GM21367 (cell line): ENCODE data around the gene PLA2G7.
"Not testable (repeated sequence)": the region's sequence is repeated elsewhere in the genome, so short reads cannot be mapped to it uniquely, and the experiment has no call there.

Experiments used
- ATAC-seq: cut with Tn5 transposase; IDR thresholded peaks from one replicate; pipeline ENCODE4 v1.9.1; 2021; ENCODE audit not compliant: unreplicated experiment

Gene PLA2G7

GRCh38 chr6:46749731-46750130 is 14.6 kb upstream of the PLA2G7 start:
- ATAC-seq = no peak

GRCh38 chr6:46748940-46749503 is 13.8 kb upstream of the PLA2G7 start:
- ATAC-seq = no peak

- ATAC-seq = no peak
These were observed 11.5 kb upstream of the PLA2G7 start, which contains the start of gene ANKRD66 for GRCh38 chr6:46746696-46747095. TSS of gene ANKRD66 (plus strand) at chr6:46746933. CDS start at chr6:46751949, 5,016 bp downstream.

- no peak for ATAC-seq
These were observed 10.8 kb upstream of the PLA2G7 start for GRCh38 chr6:46745973-46746372.

- not testable (repeated sequence) for ATAC-seq
These were observed 9.1 kb upstream of the PLA2G7 start for GRCh38 chr6:46744159-46744725.

DNA sequence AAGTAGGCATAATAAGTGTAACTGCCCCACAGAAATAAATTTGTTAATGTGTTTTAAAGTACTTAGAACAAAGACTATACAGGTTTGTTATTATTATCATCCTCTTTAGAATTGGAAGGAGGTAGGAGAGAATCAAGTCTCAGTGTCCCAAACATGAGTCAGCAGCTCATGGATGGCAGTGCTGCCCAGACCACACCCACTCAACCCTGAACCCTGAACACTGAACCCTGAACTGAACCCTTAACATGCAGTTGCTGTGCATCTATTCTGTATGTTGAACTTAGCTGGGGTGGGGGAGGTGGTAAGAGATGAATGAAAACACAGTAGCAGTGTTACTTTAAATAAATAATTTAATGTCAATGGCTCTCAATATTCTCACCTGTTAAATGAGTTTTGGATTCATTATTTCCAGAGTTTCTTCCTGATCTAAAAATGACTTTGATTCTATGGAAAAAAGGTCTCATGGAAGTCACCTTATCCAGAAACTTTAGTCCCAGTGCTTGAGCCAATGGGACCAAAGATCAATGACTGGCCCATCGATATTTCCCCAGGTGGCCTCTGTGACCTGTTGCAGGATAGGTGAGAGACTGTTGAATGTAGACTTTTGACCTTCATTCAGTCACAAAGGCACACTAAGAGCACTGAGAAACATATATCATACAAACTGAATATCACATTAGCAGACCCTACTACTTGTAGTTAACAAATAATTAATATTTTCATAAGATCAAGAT is 8.4 kb upstream of the PLA2G7 start:
- ATAC-seq = no peak

- ATAC-seq = no peak
These were observed 6.7 kb upstream of the PLA2G7 start for GRCh38 chr6:46741910-46742309.

- no peak for ATAC-seq
These were observed 6.3 kb upstream of the PLA2G7 start for GRCh38 chr6:46741482-46741881.

- ATAC-seq = no peak
These were observed 1.7 kb upstream of the PLA2G7 start for GRCh38 chr6:46736906-46737305.

DNA sequence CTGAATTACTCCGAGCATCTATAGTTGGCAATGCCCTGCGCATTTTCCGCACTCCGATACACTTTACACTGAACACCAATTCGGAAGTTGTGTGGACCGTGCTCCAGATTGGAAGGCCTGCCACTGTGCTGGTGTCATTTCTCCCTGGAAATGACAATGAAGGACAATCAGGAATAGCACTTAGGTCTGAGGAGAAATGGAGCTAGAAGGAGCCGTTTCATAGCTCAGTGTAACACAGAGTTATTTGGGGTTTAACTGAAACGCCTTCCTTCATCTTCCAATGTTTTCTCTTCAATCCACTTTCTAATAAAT is 501 bp upstream of the PLA2G7 start:
- ATAC-seq = no peak

DNA sequence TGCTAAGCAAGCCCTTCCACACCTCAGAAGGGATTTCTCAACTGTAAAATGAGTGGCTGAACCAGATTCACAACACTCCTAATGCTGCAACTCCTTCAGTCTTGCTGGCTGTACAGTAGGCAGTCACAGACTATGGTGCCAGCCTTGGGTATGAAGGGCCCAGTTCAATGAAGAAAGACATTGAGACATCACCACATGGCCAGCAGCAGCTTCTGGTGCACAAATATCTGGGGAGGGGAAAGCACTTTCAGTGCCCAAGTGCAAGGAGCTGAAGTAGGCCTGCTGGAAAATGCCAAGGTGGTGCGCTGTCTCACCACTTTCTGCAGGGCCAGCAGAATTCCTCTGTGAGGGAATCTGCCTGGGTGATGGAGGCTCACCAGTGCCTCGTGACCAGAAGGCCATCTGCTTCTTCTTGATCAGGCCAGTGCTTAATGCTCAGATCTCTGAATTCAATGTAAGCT is 1.8 kb downstream of the PLA2G7 start:
- ATAC-seq = no peak

GRCh38 chr6:46730921-46731461 is 4.2 kb downstream of the PLA2G7 start:
- ATAC-seq = no peak

DNA sequence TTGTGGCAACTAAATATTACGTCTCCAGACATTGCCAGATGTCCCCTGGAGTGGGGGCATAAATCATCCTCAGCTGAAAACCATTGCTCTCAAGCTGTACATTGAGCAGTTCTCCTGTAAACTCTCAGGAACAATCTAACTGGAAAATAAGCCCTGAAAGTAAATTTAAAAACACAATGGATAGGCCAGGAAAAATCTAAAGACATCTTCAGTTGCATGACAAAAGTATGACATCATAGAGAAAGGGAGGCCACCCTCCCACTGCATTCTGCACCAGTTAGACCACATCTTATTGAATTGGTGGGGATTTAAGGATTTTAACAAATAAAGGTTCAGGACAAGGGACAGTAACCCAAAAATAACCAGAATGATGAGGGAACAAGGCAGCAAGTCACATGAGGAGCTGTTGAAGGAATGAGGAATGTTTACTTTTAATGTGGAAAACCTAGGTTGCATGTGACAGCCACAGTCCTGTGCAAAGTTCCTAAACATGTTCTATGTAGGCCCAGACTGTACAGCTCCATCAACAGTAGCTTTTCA is 5.3 kb downstream of the PLA2G7 start:
- no peak for ATAC-seq

DNA sequence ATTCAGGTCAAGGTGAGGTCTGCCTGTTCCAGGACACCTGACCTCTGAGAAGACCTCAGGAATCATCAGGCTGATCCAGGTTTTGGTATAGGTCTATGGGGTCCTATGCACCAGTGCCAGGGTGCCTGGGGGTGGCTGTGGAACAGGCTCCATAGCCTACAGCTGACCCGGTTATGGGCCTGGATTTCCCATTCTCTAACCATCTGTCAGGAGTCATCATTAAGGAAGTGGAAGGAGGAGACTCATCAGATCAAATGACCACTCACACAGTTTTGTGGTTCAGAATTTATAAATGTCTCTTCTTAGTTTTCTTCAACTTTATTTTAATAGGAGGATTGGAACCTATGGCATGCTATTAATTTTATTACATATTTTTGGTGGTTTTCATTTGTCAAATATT is 14.8 kb downstream of the PLA2G7 start:
- ATAC-seq = no peak

- no peak for ATAC-seq
These were observed 16.1 kb downstream of the PLA2G7 start for GRCh38 chr6:46719099-46719498.

DNA sequence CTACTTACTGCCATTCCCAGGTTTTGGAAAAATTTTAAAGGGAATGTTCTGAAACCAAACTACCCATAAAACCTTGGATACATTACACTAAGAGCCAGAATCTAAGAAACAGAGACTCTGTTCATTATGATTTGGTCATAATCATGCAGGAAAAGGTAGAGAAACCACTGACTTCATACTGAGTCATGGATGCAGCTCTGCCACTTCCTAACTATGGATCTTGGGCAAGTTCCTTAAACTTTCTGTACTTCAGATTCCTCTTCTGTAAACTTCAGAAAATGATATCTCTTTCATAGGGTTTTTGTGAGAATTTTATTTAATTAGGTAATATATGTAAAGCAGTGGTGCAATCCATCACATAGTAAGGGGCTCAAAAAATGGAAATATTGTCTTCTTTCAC is 20.0 kb downstream of the PLA2G7 start:
- ATAC-seq = no peak

DNA sequence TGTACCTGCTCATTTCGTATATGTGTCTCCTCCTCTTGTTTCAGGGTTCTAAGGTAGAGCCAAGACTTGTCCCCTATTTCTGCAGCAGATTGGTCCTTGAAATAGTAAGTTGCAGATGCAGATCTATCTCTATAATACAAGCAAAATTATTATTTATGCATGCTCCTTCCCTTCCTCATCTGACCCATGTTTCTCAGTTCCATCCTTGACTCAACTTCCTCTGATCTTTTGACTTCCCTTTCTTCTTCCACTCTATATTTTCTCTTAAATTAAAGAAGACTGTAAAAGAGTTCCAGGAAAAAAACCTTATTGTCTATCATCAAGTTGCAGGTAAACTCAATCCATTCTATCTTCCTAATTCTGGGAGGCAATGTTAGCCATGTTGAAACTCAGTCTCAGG is 23.7 kb downstream of the PLA2G7 start:
- no peak for ATAC-seq

GRCh38 chr6:46706464-46706863 is 28.7 kb downstream of the PLA2G7 start:
- ATAC-seq = no peak

GRCh38 chr6:46704562-46704961 is 30.6 kb downstream of the PLA2G7 start:
- ATAC-seq = no peak

DNA sequence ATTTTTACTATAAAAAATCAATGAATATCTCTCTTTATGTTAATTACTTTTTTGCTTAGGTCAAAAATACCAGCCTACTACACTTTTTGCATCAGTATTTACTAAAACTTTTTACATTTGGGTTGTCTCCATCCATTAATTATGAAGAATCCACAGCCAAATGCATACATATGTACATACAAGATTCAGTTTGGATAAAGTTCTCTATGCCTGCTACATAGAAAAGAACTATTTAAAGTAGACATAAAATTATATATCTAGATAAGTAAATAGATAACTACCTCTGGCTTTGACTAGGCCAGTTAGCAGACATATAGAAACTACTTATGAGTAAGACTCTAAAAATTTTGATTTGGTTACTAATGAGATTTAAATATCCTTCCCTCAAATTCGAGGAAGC is 35.2 kb downstream of the PLA2G7 start:
- ATAC-seq = no peak

DNA sequence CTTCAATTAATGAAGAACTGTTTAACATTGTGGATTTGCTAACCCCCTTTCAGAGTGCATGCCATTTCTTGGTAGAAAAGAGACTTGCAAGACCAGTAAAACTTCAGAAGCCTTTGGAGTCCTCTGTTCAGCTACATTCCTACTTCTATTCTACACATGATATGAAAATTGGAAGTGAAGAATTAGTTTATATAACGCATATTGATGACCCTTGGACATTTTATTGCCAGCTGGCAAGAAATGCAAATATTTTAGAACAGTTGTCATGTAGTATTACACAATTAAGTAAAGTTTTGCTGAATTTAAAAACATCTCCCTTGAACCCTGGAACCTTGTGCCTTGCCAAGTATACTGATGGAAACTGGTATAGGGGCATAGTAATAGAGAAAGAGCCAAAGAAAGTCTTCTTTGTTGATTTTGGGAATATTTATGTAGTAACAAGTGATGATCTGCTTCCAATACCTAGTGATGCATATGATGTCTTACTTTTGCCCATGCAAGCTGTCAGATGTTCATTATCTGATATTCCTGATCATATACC is 44.2 kb downstream of the PLA2G7 start:
- no peak for ATAC-seq
